GM18508 (cell line): ENCODE results near the gene OR1F1.

Experiments used
- ATAC-seq: cut with Tn5 transposase; IDR thresholded peaks from one replicate; pipeline ENCODE4 v1.9.1; 2021; ENCODE audit warnings: moderate number of reproducible peaks; ENCODE audit not compliant: insufficient read depth, unreplicated experiment

OR1F1 gene

DNA sequence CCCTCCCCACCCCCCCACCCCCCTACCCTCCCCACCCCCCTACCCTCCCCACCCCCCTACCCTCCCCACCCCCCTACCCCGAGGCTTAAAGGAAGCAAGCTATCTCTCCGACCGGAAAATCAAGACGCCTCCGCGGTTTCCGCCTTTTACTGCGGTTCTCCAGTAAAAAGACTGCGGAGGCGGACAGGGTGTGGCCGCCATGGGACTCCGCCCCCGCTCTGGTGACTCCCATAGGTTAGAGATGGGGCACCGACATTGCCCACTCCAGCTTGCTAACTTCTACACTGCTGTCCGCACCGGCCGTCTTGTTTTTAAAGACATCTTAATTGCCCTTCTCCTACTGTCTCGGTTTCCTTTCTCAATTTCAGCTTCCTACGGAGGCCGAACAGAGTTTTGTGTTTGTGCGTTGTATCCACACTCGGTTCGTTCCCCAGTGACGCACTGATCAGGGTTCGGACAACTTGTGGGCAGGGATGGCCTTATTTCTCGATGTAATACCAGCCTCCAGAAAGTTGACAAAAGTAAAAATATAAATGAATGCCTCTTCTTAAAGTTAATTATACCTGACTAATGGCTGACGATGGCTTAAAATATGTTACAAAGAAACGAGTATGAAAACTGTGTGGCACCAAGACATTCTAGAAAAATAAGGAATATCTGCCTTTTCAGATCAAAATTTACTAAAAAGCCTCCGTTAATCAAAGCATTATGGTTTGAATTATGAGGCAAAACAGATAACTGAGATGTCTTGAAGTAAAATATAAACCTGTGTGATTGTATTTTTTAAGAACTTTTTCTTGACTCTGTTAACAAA is 48.1 kb downstream of the OR1F1 start:
- no peak for ATAC-seq

DNA sequence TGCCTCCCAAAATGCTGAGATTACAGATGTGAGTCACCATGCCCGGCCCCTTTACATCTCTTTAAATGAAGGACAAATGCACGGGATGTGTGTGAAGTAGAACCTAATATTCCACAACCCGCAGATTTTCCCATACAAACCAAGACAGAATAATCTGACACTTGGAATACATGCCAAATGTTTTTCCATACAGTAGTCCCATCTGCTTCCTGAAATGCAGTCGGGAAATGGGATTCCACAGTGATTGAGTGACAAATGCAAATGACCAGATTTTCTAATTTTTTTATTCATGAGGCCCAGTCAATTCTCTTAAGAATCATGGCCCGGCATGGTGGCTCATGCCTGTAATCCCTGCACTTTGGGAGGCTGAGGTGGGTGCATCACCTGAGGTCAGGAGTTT is 53.8 kb downstream of the OR1F1 start:
- ATAC-seq, result no peak

DNA sequence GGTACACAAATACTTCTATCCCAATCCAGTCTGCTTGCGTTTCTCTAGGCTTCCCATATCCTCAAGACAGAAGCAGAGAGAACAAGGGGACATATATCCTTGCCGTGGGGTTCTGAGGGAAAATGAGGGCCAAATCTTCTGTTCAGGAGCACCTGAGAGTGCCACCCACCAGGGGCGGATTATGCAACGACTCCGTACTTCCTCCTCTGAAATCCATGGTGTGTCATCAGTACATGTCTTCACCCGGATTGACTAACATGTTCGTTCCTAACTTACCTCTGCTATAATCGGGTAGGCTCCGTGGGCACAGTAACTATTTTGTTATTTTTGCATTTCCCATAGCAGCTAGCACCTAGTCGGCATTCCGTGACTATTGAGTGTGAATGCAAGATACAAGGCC is 54.7 kb downstream of the OR1F1 start:
- no peak for ATAC-seq

DNA sequence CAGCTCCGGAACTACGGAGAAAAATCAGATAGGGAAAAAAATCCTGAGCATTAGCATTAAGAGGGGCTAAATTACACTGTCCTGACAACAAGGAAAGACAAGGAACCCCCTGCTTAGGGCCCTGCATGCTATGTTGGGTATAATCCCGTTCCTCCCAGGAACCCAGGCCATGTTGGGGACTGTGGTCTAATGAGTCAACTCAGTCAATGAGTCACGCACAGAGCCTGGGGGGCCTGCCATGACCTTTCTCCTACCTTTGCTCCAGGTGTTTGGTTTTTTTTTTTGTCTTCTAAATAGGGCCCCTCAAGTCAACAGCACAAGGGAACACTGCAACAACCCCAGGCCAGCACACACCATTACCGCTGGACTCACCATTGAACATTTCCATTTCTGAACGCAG is 55.9 kb downstream of the OR1F1 start:
- ATAC-seq, result no peak

DNA sequence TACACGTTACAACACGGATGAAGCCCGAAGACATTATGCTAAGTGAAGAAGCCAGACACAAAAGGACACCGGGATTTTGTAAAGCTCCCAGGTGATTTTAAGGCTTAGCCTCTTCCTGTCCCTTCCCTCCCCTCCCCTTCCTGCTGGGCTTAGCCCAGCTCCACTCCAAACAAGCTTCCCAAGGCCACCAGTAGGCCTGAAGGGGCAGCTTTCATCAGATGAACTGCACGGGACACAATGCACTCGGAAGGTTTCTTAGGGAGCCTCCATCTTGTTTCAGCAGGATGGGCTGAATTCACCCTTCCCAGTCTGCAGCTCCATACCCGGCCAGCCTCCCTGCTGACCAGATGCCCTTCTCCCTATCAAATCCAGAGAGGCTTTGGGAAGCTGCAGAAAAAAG is 58.0 kb downstream of the OR1F1 start:
- ATAC-seq, result no peak

DNA sequence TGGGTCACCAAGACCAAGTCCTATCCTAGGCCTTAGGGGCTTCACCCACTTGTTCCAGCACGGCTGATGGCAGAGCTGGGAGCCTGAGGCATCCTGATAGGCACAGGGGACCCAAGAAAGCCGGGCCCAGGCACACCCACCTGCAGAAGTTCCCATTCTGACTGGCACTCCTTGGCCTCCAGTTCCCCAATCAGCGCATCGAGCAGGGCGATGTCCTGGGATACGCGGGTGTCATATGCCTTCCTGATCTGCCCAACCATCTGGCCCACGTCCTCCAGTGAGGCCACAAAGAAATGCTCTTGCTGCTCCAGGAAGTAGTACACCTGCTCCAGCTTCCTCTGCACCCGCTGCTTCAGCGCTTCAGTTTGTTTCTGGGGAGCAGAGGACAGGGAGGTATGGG is 58.9 kb downstream of the OR1F1 start:
- no peak for ATAC-seq

DNA sequence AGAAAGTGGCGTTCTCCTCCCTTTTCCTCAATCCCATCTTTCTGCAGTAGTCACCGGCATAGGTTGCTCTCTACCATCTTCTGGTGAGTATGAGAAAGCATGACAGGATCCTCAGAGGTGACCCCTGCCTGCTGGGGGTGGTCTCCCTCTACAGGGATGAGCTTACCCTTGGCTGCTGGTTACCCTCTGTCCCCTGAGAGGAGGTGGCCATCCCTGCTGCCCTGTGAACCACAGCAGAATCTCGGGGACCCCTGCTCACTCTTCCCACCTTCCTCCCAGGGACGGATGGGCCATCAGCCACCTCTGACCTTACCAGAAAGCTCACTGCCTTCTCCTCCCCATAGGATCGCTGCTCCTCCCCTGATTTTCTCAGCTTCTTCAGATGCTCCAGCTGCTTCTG is 60.6 kb downstream of the OR1F1 start:
- no peak for ATAC-seq

DNA sequence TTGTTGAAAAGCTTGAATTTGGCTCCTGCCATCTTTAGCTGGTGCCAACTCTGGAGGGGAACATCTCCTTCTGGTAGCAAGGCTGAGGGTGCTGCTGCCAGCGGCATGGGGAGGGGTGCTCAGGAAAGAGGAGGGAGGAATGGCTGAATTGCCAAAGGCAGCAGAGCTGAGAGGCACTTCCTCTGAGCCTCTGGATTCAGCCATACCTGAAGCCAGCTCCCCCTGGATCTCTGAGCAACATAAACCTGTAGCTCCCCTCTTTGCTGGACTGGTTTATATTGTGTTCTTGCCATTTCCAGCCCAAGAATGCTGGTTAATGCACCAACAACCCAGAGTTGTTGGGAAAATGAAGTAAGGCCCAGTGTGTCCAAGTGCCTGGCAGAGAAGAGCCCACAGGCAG is 61.0 kb downstream of the OR1F1 start:
- no peak for ATAC-seq

DNA sequence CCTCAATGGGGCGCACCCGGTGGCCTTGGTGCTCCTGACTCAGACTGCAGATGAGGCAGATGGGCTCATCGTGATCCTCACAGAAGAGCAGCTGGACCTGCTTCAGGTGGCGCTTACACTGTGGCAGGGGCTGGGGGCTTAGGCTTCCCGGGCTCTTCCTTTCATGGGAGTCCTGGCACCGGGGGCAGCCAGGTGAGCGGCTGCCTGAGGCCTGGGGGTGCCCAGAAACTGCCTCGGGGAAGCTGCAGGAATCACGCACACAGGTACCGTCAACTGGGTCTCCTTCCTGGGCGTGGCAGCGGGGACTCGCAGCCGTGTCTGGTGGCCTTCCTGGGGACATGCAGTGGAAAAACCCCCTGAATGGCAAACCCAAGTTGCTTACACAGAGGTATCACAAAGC is 61.4 kb downstream of the OR1F1 start:
- ATAC-seq, result no peak

DNA sequence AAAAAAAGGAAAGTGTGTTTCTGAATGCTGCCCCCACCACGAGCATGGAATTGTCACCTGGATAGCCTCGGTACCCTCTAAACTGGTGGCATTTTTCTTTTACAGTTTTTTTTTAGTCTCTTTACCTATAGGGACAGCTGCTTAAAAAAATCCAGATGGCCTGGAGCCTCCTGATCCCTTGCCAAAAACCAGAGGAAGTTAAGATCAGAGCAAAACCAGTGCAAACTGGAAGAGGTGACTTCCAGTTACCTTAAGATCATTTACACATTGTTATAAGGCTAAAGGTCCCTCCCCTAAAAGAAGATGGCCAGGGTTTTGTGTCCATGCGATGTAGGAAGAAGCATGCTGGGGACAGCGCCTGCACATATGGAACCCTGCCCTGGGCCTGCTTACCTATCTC is 65.0 kb downstream of the OR1F1 start:
- ATAC-seq, result no peak

DNA sequence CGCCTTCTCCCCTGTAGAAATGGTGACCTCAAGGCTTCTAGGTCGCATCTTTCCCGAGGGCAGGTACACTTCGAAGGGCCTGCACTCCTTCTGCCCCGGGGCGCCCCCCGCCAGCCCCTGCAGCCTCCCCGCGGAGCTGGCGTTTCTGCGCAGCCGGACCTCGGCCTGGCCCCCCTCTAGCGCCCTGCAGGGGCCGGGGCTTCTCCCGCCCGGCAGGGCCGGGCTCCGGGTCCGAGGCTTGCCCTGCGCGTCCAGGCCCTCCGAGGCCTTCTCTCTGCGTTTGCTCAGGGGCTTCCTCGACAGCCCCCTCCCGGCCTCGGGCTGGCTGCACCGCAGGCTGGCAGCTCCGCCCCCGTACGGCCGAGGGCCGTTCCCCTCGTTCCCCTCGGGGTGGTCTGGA is 66.3 kb downstream of the OR1F1 start:
- no peak for ATAC-seq
